HG02884 (cell line): ENCODE data around the gene SRRM2.

Experiments
- ATAC-seq: cut with Tn5 transposase; IDR thresholded peaks from one replicate; pipeline ENCODE4 v1.9.1; 2021; ENCODE audit warnings: mild to moderate bottlenecking, moderate library complexity; ENCODE audit not compliant: unreplicated experiment

The SRRM2 gene

GRCh38 chr16:2761472-2761871 lies 9.0 kb downstream of the SRRM2 start:
- ATAC-seq: no peak

DNA sequence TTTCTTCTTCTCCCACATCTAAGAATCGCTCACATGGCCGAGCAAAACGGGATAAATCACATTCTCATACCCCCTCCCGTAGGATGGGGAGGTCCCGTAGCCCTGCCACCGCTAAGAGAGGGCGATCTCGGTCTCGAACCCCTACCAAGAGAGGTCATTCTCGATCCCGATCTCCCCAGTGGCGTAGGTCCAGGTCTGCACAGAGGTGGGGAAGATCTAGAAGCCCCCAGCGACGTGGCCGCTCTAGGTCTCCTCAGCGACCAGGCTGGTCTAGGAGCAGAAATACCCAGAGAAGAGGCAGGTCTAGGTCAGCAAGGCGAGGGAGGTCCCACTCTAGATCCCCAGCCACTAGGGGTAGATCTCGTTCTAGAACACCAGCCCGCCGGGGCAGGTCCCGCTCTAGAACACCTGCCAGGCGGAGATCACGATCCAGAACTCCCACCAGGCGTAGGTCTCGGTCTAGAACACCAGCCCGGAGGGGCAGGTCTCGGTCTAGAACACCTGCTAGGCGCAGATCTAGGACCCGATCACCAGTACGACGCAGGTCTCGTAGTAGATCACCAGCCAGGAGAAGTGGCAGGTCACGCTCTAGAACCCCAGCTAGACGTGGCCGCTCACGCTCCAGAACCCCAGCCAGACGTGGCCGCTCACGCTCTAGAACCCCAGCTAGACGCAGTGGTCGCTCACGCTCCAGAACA lies 9.6 kb downstream of the SRRM2 start:
- no peak for ATAC-seq

DNA sequence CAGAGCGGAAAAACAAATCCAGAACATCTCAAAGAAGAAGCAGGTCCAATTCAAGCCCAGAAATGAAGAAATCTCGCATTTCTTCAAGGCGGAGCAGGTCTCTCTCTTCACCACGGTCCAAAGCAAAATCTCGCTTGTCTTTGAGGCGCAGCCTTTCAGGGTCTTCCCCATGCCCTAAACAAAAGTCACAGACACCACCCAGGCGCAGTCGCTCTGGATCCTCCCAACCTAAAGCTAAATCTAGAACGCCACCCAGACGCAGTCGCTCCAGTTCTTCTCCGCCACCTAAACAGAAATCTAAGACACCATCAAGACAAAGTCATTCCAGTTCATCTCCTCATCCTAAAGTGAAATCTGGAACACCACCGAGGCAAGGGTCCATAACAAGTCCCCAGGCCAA lies 10.3 kb downstream of the SRRM2 start:
- no peak for ATAC-seq

- no peak for ATAC-seq
Observed at GRCh38 chr16:2763173-2763572, 10.7 kb downstream of the SRRM2 start.

GRCh38 chr16:2764718-2765117 lies 12.3 kb downstream of the SRRM2 start:
- no peak for ATAC-seq

DNA sequence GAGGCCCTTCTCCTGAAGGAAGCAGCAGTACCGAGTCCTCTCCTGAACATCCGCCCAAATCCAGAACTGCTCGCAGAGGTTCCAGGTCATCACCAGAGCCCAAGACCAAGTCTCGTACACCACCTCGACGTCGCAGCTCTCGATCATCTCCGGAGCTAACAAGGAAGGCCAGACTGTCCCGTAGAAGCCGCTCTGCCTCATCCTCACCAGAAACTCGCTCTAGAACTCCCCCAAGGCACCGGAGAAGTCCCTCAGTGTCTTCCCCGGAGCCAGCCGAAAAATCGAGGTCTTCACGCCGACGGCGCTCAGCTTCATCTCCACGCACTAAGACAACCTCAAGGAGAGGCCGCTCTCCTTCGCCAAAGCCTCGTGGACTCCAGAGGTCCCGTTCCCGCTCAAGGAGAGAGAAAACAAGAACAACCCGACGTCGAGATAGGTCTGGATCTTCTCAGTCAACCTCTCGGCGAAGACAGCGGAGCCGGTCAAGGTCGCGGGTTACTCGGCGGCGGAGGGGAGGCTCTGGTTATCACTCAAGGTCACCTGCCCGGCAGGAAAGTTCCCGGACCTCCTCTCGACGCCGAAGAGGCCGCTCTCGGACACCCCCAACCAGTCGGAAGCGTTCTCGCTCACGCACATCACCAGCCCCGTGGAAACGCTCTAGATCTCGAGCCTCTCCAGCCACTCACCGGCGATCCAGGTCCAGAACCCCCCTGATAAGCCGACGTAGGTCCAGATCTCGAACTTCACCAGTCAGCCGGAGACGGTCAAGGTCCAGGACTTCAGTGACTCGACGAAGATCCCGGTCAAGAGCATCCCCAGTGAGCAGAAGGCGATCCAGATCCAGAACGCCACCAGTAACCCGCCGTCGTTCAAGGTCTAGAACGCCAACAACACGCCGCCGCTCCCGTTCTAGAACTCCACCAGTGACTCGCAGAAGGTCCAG lies 13.3 kb downstream of the SRRM2 start:
- ATAC-seq: no peak

- ATAC-seq: no peak
Observed at GRCh38 chr16:2766430-2767139, 14.1 kb downstream of the SRRM2 start.

GRCh38 chr16:2767140-2767731 lies 14.8 kb downstream of the SRRM2 start:
- no peak for ATAC-seq

DNA sequence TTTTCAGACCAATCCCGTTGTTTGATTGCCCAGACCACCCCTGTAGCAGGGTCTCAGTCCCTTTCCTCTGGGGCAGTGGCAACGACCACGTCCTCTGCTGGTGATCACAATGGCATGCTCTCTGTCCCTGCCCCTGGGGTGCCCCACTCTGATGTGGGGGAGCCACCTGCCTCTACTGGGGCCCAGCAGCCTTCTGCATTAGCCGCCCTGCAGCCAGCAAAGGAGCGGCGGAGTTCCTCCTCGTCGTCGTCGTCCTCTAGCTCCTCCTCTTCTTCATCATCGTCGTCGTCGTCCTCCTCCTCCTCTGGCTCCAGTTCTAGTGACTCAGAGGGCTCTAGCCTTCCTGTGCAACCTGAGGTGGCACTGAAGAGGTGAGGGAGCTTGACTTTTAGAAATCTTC lies 15.5 kb downstream of the SRRM2 start:
- ATAC-seq: no peak

GRCh38 chr16:2768403-2769089 lies 16.1 kb downstream of the SRRM2 start:
- ATAC-seq: no peak

DNA sequence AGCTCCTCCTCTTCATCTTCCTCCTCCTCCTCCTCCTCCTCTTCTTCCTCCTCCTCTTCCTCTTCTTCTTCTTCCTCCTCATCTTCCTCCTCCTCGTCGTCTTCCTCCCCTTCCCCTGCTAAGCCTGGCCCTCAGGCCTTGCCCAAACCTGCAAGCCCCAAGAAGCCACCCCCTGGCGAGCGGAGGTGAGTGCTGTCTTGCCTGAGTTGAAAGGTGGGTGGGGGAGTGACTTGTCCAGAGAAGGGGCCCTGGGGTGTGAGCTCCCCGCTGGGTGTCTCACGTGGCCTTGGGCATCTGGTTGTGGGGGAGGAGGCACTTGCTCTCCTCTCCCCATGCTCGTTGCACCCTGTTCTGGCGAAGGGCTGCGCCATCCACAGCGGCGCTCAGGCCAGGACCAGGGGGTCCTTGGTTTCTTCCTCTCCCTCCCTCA lies 16.7 kb downstream of the SRRM2 start:
- ATAC-seq: no peak

DNA sequence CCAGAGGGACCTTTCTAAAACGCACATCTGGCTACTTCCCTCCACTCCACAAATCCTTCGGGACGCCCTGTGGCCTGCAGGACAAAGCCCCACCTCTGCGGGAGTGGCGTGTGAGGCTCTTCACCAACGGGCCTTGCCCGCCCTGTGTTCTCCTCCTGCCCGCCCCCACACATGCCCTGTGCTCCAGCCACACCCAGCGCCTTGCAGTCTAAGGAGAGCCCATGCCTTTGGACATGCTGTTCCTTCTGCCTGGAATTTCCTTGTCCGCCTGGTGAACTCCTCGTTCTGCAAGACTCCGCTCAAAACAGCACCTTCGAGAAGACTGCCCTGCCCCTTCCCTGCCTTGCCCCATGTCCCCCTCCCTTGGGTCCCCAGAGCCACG lies 17.2 kb downstream of the SRRM2 start:
- no peak for ATAC-seq

- no peak for ATAC-seq
Observed at GRCh38 chr16:2770057-2770951, 17.9 kb downstream of the SRRM2 start.

DNA sequence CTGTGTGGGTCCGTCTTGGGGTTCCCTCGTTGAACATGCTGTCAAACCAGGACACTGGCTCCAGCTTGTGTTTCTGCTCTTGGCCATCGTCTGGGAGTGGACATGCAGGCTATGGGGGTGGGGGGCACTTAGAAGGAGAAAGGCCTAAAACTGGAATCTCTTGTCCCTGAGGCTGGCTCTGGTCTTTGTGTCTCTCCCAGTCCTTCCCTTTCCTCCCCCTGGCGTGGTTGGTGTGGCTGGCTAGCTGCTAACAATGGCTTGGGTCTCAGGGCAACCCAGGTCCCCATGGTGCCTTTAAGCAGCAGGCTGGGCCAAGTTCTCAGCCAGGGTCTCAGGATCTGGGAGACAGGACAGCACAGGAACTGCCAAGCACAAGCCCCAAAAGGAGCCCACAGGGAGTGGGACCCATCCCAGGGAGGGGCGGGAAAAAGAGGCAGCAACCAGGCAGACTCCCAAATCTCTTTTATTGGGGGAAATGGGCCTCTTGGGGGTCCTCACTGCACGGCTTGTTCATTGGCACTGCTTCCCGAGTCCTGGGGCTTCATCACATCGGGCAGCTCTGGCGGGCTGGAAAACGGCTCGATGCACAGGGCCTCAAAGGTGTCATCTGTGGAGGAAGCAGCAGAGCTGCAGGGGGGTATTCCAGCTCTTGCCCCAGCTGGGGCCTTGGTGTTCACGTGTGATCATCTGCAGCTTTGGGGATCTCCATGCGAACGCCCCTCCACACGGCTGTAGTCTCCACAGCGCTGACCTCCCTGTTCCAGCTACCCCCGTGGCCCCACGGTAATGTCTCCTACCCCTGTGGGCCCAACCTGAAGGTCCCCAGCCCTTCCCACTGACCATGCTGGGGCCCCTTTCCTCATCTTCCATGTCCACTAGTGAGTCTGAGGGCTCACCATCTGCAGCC lies 19.3 kb downstream of the SRRM2 start:
- no peak for ATAC-seq

- no peak for ATAC-seq
Observed at GRCh38 chr16:2773188-2773968, 20.9 kb downstream of the SRRM2 start.

DNA sequence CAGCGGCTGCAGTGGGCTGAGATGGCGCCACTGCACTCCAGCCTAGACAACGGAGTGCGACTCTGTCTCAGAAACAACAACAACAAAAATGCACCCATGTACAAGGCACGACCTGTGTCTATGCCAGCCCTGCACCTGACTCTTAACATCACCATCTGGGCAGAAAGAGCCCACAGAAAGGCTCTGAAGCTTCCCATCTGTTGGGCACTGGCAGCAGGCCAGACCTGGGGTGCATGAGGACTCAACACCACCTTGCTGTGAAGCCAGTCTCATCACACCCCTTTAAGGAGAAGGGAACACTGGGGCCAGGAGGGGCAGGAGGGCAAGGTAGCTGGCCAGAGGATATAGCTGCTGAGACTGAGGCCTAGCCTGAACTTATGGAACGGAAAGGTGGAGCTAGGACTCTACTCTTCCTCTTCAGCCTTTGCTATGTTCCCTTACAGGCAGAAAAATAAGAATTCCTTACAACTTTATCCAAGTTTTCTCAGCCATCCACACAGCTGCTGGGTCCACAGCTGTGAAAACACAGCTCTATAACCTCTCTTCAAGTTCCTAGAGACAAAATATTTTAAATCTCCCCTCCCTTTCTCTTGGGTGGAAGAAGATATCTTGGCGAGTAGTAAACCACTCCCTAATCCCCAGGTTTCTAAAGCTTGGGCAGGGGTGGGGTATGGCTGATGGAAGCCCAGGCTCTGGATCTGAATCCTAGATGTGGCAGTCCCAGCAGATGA lies 21.9 kb downstream of the SRRM2 start:
- no peak for ATAC-seq

- ATAC-seq: no peak
Observed at GRCh38 chr16:2775131-2775716, 22.8 kb downstream of the SRRM2 start.
